HCT116 (cell line): Measurements from ENCODE around the gene AMBRA1. TPM values are rescaled to one million over a fixed set of nuclear protein-coding genes. Genes with fewer than 3 reads are reported as not detected.

Source experiments
- ATAC-seq: fragments of 200-7000 bp; cut with Tn5 transposase; 2 replicates; pipeline ENCODE4 v1.9.1; 2020; ENCODE audit warnings: mild to moderate bottlenecking, moderate library complexity
- BruUV-seq: library from RNA; stranded (reverse); fragments of 400-500 nt; replicated peaks from 2 replicates; lab custom pipeline; 2021; lab: Mats Ljungman, UMichigan
- CTCF ChIA-PET: fragments of 300-600 bp; sonication (Branson Sonifier 250); formaldehyde crosslinking; loops from one replicate; lab custom pipeline; 2021; ENCODE audit warnings: antibody characterized with exemption; lab: Charles Lee
- POLR2A ChIA-PET: fragments of 300-600, 350-600 bp; sonication (Branson Sonifier 250); formaldehyde crosslinking; loops from one replicate; lab custom pipeline; 2021; ENCODE audit warnings: antibody characterized with exemption; lab: Charles Lee
- RAD21 ChIA-PET, 2 experiments: fragments of 300-600 bp; sonication (Branson Sonifier 250); formaldehyde crosslinking; loops; one replicate each; lab custom pipeline; 2023; ENCODE audit warnings: low total read pairs in 2 of 2; ENCODE audit not compliant: uncharacterized antibody in 2 of 2, unreplicated experiment in 2 of 2, low non-redundant PET in 1 of 2; lab: Charles Lee
- DNase-seq: peaks from one replicate; pipeline ENCODE4 v3.0.0-alpha.2; 2010; ENCODE audit warnings: low read depth, low spot score
- H2AFZ ChIP-seq: fragments of 200-600 bp; shearing (Covaris generic), sonication (generic); 2 replicates; pipeline ENCODE4 v1.6.1; 2017; ENCODE audit warnings: low read depth, mixed run types, mixed read lengths, antibody characterized with exemption, low read length; ENCODE audit not compliant: poor library complexity, severe bottlenecking
- H3K27ac ChIP-seq: 2 replicates; pipeline ENCODE4 v1.5.1; 2012; ENCODE audit warnings: low read depth, low read length
- H3K27me3 ChIP-seq: fragments of 200-600 bp; sonication (generic); 2 replicates; pipeline ENCODE4 v1.6.1; 2016; ENCODE audit warnings: mixed run types, low read length, mixed read lengths; ENCODE audit not compliant: insufficient read depth
- H3K36me3 ChIP-seq, 2 experiments: fragments of 200-500 bp in 1 of 2; fragments of 200-600 bp in 1 of 2; sonication (Bioruptor generic) in 1 of 2; sonication (generic) in 1 of 2; 2 replicates each; pipeline versions ENCODE4 v1.5.1 to v1.6.1; 2014 to 2016; ENCODE audit warnings: low read length in 2 of 2, inconsistent platforms in 1 of 2, mixed read lengths in 1 of 2, mixed run types in 1 of 2; ENCODE audit not compliant: insufficient read depth in 2 of 2, control insufficient read depth in 1 of 2
- H3K4me1 ChIP-seq, 2 experiments: fragments of 200-600 bp in 1 of 2; sonication (generic) in 1 of 2; 2 replicates each; pipeline versions ENCODE4 v1.5.1 to v1.6.1; 2012 to 2017; ENCODE audit warnings: low read length in 2 of 2, inconsistent platforms in 1 of 2, mild to moderate bottlenecking in 1 of 2, mixed read lengths in 1 of 2, mixed run types in 1 of 2, moderate library complexity in 1 of 2; ENCODE audit not compliant: insufficient read depth in 2 of 2, control insufficient read depth in 1 of 2
- H3K4me2 ChIP-seq: fragments of 200-600 bp; sonication (generic); 2 replicates; pipeline ENCODE4 v1.6.1; 2017; ENCODE audit warnings: mixed run types, low read length, mixed read lengths
- H3K4me3 ChIP-seq, 2 experiments: fragments of 200-600 bp in 1 of 2; sonication (generic) in 1 of 2; replicated peaks in 1 of 2; 2 replicates each; pipeline ENCODE4 v1.5.1; 2011 to 2016; ENCODE audit warnings: low read length in 2 of 2, control low read depth in 1 of 2, low read depth in 1 of 2, mild to moderate bottlenecking in 1 of 2, mixed read lengths in 1 of 2, mixed run types in 1 of 2
- H3K79me2 ChIP-seq: fragments of 200-600 bp; sonication (generic); 2 replicates; pipeline ENCODE4 v1.6.1; 2017; ENCODE audit warnings: mild to moderate bottlenecking, mixed run types, low read length, moderate library complexity, mixed read lengths; ENCODE audit not compliant: insufficient read depth
- H3K9ac ChIP-seq: fragments of 200-600 bp; sonication (generic); 2 replicates; pipeline ENCODE4 v1.6.1; 2016; ENCODE audit warnings: low read length, mixed read lengths
- H3K9me2 ChIP-seq: fragments of 200-600 bp; sonication (generic), shearing (Covaris generic); 2 replicates; pipeline ENCODE4 v1.6.1; 2017; ENCODE audit warnings: mixed run types, mild to moderate bottlenecking, moderate library complexity; ENCODE audit not compliant: insufficient read depth
- H3K9me3 ChIP-seq, 2 experiments: fragments of 200-500 bp in 1 of 2; fragments of 200-600 bp in 1 of 2; sonication (Bioruptor generic) in 1 of 2; sonication (generic) in 1 of 2; 2 replicates each; pipeline ENCODE4 v1.6.1; 2014 to 2017; ENCODE audit warnings: low read length in 2 of 2, mixed read lengths in 2 of 2, inconsistent platforms in 1 of 2, low read depth in 1 of 2, mild to moderate bottlenecking in 1 of 2, mixed run types in 1 of 2, moderate library complexity in 1 of 2; ENCODE audit not compliant: control insufficient read depth in 1 of 2, insufficient read depth in 1 of 2
- H4K20me1 ChIP-seq: fragments of 200-600 bp; sonication (generic), shearing (Covaris generic); 2 replicates; pipeline ENCODE4 v1.6.1; 2017; ENCODE audit warnings: mixed run types, mild to moderate bottlenecking, moderate library complexity; ENCODE audit not compliant: insufficient read depth
- CBX3 ChIP-seq: IDR thresholded peaks from 2 replicates; pipeline ENCODE4 v1.6.1; 2012; ENCODE audit warnings: low read depth
- CEBPB ChIP-seq: IDR thresholded peaks from 2 replicates; pipeline ENCODE4 v1.6.1; 2012; ENCODE audit warnings: low read depth
- CTCF ChIP-seq, 3 experiments: fragments of 200-600 bp in 1 of 3; sonication (generic) in 1 of 3; IDR thresholded peaks in 2 of 3; conservative IDR thresholded peaks in 1 of 3; 2 replicates each; pipeline ENCODE4 v1.5.1; 2012 to 2017; ENCODE audit warnings: low read depth in 2 of 3, low read length in 2 of 3, antibody characterized with exemption in 1 of 3, borderline replicate concordance in 1 of 3, control low read depth in 1 of 3, mild to moderate bottlenecking in 1 of 3, mixed read lengths in 1 of 3, mixed run types in 1 of 3, moderate library complexity in 1 of 3; ENCODE audit not compliant: insufficient read depth in 1 of 3
- EGR1 ChIP-seq: IDR thresholded peaks from 2 replicates; pipeline ENCODE4 v1.6.1; 2012; ENCODE audit warnings: low read depth
- ELF1 ChIP-seq: IDR thresholded peaks from 2 replicates; pipeline ENCODE4 v1.6.1; 2012; ENCODE audit warnings: low read depth, borderline replicate concordance
- EZH2 ChIP-seq: fragments of 200-600 bp; sonication (generic); IDR thresholded peaks from 2 replicates; pipeline ENCODE4 v1.6.1; 2017; ENCODE audit warnings: antibody characterized with exemption, mixed run types
- EZH2phosphoT487 ChIP-seq: fragments of 200-600 bp; IDR thresholded peaks from 2 replicates; pipeline ENCODE4 v1.6.1; 2018; ENCODE audit warnings: antibody characterized with exemption, borderline replicate concordance
- JUND ChIP-seq: IDR thresholded peaks from 2 replicates; pipeline ENCODE4 v1.6.1; 2012
- POLR2A ChIP-seq: IDR thresholded peaks from 2 replicates; pipeline ENCODE4 v1.7.0; 2011; ENCODE audit warnings: borderline replicate concordance; ENCODE audit not compliant: insufficient read depth, insufficient read length; ENCODE audit errors: extremely low read depth
- RAD21 ChIP-seq: IDR thresholded peaks from 2 replicates; pipeline ENCODE4 v1.6.1; 2012; ENCODE audit warnings: low read depth, mild to moderate bottlenecking
- REST ChIP-seq: IDR thresholded peaks from 2 replicates; pipeline ENCODE4 v1.6.1; 2012; ENCODE audit warnings: low read depth
- SIN3A ChIP-seq: IDR thresholded peaks from 2 replicates; pipeline ENCODE4 v1.6.1; 2012; ENCODE audit warnings: low read depth
- TCF7L2 ChIP-seq: IDR thresholded peaks from 2 replicates; pipeline ENCODE4 v1.7.0; 2011; ENCODE audit warnings: borderline replicate concordance, inconsistent platforms; ENCODE audit not compliant: insufficient read depth, insufficient read length; ENCODE audit errors: extremely low read depth
- YY1 ChIP-seq: IDR thresholded peaks from 2 replicates; pipeline ENCODE4 v1.6.1; 2011; ENCODE audit warnings: low read length, low read depth, moderate library complexity, mild to moderate bottlenecking; ENCODE audit not compliant: insufficient replicate concordance; ENCODE audit errors: extremely low read depth
- ZFX ChIP-seq: fragments of 450-650 bp; IDR thresholded peaks from 2 replicates; pipeline ENCODE4 v1.6.1; 2017
- ZNF274 ChIP-seq: fragments of 200-500 bp; sonication (Bioruptor generic); IDR thresholded peaks from 2 replicates; pipeline ENCODE4 v1.6.1; 2014; ENCODE audit warnings: mild to moderate bottlenecking, low read depth, low read length, inconsistent platforms
- intact Hi-C: fragments of 100-400 bp; cut with micrococcal nuclease; formaldehyde crosslinking; loops from 2 replicates; pipeline ENCODE4 v1.10.0; 2022
- total RNA-seq: library from RNA; stranded (reverse); gene quantifications from one replicate; pipeline ENCODE4 v1.2.1, GENCODE V29; 2021; ENCODE audit not compliant: unreplicated experiment
- TF ChIP-seq, protein P1 (sequence below): IDR thresholded peaks from 2 replicates; pipeline ENCODE4 v1.6.1; 2011; ENCODE audit warnings: mild to moderate bottlenecking, low read length, moderate library complexity; ENCODE audit not compliant: insufficient replicate concordance; ENCODE audit errors: extremely low read depth

The AMBRA1 gene
- total RNA-seq, 1 experiment from 2014 or later: 22.7 TPM

- BruUV-seq: no TSS peak
- H3K79me2 ChIP-seq: no peaks in the 10 kb centered on the region; the same call in 1 of the 2 replicates
- RAD21 ChIA-PET: no interaction called here
- H3K9me2 ChIP-seq: no peaks in the 10 kb centered on the region
- no peaks in the 10 kb centered on the region for H3K36me3 ChIP-seq
- H3K4me1 ChIP-seq: peaks cover 9 to 38% of the 10 kb centered on the region in 2 experiments
- H4K20me1 ChIP-seq: peaks cover 11% of the 10 kb centered on the region; the same call in 1 of the 2 replicates
- CTCF ChIA-PET: interaction anchor here (1.5 kb wide), 1 partner anchor 57 kb away, joined by 3 read pairs; no protein-coding TSS in a partner anchor
- peak overlapping the region; percentile 51 for H3K4me2 ChIP-seq
- H3K9me3 ChIP-seq: no peaks in the 10 kb centered on the region
- intact Hi-C loops: no loop called here
- no peaks in the 10 kb centered on the region for H3K27me3 ChIP-seq
- ATAC-seq: no peak
- no peak overlapping the region for H3K4me3 ChIP-seq
- TF ChIP-seq JUND: no peak
- TF ChIP-seq EGR1: no peak
- TF ChIP-seq, protein P1, sequence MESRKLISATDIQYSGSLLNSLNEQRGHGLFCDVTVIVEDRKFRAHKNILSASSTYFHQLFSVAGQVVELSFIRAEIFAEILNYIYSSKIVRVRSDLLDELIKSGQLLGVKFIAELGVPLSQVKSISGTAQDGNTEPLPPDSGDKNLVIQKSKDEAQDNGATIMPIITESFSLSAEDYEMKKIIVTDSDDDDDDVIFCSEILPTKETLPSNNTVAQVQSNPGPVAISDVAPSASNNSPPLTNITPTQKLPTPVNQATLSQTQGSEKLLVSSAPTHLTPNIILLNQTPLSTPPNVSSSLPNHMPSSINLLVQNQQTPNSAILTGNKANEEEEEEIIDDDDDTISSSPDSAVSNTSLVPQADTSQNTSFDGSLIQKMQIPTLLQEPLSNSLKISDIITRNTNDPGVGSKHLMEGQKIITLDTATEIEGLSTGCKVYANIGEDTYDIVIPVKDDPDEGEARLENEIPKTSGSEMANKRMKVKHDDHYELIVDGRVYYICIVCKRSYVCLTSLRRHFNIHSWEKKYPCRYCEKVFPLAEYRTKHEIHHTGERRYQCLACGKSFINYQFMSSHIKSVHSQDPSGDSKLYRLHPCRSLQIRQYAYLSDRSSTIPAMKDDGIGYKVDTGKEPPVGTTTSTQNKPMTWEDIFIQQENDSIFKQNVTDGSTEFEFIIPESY: no peak
- no peak for TF ChIP-seq ELF1
- TF ChIP-seq REST: no peak
- no peak for TF ChIP-seq EZH2
- TF ChIP-seq RAD21: no peak
- no peak for TF ChIP-seq SIN3A
- no peak for TF ChIP-seq POLR2A
- no peak for TF ChIP-seq CEBPB
- no peak for TF ChIP-seq ZNF274
- no peak for TF ChIP-seq TCF7L2
- TF ChIP-seq ZFX: no peak
- no peak for TF ChIP-seq CBX3
- TF ChIP-seq EZH2phosphoT487: no peak
- TF ChIP-seq CTCF (IDR thresholded peaks at IDR 0.05 in 2 of 3, conservative IDR thresholded peaks at IDR 0.05 in 1 of 3; ENCODE audit: borderline replicate concordance in 1 of 3, insufficient read depth in 1 of 3, low read depth in 2 of 3, low read length in 2 of 3): no peak
- TF ChIP-seq YY1: no peak
- TF ChIP-seq, all 23 proteins: peak for 0
- H3K9ac ChIP-seq: 0 out of 2 replicates have a peak overlapping the region, but pooled peaks have one; percentile 14
- no peak overlapping the region for H2AFZ ChIP-seq
- H3K27ac ChIP-seq: no peak overlapping the region
- peak; percentile 4 for DNase-seq
- POLR2A ChIA-PET: no interaction called here
Measured at GRCh38 chr11:46471943-46472661, 121.7 kb downstream of the AMBRA1 start.
